NCI-H69 (cell line): ENCODE results near the gene SLC44A1.

Source experiments
- DNase-seq: peaks from one replicate; lab custom pipeline; 2025; lab: John Stamatoyannopoulos, UW

The SLC44A1 gene

DNA sequence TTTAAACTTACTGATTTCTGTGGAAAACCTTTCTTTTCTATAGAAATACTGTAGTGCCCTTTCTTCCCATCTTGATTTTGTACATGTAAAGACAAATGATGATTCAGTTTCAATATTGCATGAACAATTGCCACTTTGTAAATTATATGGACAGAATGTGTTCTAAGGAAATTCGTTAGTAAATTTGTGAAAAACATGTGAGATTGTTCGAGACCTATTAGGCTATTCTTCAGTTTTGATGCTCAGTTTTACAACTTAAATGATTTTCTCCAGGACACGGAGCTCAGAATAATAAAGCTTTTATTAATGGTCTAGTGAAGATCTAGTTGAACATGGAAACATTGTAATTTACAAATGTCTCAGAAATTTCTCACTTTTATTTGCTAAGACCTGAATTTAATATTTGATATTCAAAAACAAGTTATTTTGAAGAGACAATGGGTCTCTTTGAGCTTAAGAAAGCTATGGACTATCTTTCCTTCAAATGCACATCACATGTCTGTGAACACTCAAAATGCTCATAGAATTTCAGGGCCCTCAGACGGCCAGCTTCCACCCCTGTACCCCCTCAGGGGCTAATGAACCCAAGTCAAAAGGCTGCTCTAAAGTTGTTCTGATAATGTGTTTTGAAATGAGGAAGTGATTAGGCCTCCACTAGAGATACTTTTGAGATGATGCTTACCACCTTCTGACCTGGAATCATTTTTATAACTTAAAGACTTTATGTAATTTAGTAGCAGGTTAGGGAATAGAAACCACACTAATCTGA lies 149.3 kb downstream of the SLC44A1 start:
- DNase-seq, result no peak

DNA sequence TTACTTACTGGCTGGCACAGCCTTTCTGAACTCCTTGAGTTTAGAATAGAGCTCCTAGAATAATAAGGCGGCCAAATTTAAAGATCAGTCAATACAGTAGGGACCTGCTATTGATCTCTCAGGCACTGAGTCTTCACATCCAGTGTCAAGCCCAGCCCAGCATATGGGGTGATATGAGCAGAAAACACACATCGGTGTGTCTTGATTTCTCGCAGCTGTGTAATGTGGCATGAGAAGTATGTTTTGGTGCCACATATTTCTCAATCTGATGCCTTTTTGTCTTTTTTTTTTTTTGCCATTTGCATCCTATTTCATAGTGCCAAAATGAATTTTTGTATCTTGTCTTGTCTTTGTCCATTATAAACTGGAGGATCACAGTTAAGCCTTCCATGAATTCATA lies 152.0 kb downstream of the SLC44A1 start:
- DNase-seq, result no peak

DNA sequence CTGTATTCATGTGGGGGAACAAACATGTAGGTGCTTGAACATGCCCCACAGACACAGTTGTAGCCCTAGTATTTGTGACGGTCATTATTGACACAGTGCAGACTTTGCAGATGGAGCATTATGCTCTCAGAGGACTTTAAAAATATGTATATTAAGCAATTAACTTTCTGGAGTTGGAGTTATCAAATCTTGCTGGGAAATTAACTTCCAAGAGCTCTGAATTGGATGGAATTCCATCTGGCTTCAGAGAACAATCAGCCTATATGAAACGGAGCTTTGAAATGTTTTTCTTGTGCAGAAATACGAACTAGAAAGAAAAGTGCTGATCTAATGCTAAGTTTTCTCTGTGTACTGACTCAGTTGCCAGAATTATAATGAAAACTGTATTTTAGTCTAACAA lies 152.4 kb downstream of the SLC44A1 start:
- no peak for DNase-seq

DNA sequence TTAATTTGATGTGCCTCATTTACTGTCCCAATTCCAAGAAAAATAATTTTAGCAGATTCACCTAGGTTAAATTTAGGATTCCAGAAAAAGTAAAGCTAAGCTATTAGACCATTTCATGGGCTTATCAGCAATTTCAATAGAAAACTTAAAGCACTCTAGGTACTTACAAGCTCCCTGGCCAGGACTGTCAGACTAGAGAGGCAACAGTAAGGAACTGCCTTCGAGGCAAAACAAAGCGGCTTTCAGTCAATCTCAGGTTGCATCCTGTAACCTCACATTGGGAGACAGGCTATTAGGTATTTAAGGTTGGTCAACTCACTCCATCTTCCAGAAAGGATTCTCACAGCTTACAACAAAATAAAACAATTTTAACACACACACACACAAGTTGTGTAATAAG lies 154.7 kb downstream of the SLC44A1 start:
- peak; percentile 7 for DNase-seq

DNA sequence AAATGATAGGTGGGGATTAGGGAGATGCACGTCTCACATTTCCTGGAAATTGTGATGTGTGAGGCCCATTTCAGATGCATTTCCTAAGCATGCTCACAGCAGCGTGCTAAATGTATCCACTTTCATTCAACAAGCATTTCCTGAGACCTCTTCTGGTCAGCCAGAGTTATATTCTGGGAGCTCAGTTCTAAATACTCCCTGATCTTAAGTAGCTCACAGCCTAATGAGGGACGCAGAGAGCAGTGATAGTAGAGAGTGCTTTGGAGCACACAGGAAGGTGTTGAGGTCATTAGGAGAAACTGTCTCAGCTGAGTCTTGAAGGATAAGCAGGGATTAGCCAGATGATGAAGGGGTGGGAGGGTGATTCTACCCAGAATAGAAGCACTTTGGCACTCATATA lies 157.2 kb downstream of the SLC44A1 start:
- peak; percentile 35 for DNase-seq

DNA sequence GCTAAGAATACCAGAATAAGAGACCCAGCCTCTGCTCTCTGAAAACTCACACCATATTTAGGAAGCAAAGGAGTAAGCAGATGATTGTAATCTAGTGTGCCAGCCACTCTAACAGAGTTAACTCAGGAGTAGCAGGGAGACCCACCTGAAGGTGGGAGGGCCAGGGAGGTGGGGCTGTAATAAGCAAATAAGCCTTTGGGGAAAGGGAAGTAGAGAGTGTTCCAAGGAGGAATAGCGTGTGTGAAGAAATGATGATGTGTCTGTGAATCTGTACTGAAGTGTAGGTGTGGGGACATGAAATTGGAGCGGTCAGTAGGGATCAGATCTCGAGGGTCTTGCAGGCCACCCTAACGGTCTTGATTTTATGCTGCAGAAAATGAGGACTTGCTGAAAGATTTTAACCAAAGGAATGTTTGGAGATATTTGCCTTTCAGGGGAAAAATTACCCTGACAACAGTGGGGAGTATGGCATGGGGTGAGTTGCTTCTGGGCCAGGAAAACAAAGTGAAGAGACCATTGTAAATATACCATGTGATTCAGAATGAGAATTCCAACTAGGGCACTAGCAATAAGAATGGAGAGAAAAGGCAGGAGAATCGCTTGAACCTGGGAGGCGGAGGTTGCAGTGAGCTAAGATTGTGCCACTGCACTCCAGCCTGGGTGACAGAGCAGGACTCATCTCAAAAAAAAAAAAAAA lies 159.2 kb downstream of the SLC44A1 start:
- no peak for DNase-seq

DNA sequence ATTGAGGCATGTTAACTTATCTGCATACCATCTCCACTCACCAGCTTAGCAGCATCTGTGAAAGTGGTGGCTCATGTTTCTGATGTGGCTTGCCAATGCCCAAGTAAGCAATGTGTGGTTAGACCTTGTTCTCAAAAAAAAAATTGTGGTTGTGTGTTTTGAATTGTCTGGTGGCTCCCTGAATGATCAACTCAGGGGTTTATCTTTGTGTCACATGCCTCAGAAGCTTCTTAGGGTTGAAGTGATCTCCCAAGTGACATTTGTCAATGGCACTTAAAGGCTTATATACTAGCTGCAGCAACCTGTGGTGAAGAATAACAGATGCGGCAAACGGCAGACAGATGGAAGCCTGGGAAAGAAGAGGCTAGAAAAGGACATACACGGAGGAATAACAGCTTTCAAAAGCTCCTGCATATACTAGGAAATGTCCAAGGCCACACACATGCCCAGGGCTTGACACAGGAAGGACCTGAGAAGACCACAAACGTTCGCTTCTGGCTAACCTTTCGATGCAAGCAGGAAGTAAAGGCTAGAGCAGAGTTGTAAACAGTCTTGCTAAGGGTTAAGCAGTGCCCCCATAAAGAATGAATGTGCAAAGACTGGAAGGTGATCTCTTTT lies 161.2 kb downstream of the SLC44A1 start:
- DNase-seq, result peak; percentile 16

DNA sequence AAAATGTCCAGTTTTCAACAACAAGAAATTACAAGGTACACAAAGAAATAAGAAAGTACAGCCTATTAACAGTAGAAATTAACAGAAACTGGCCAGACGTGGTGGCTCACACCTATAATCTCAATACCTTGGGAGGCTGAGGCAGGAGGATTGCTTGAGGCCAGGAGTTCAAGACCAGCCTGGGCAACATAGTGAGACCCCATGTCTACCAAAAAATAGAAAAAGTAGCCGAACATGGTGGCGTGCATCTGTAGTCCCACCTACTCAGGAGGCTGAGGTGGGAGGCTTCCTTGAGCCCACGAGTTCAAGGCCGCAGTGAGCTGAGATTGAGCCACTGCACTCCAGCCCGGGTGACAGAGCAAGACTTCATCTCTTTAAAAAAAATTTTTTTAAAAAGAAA lies 161.9 kb downstream of the SLC44A1 start:
- no peak for DNase-seq

DNA sequence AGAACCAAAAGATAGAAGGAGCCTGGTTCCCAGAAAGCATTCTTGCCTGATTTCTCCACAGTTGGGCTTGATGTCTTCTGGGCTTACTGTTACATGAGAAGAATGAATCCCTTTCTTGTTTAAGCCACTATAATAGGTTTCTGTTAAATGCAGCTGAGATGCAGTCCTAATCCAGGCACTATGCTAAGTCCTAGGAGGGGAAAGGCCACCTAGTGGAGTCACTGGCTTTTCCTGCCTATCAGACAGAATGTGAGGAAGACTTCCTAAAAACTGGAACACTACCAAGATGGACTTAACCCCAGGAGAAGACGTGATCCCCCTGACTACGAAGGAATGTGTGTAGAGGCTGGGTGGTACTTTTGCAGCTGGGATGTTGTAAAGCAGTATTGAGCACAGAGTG lies 169.1 kb downstream of the SLC44A1 start:
- peak; percentile 66 for DNase-seq

DNA sequence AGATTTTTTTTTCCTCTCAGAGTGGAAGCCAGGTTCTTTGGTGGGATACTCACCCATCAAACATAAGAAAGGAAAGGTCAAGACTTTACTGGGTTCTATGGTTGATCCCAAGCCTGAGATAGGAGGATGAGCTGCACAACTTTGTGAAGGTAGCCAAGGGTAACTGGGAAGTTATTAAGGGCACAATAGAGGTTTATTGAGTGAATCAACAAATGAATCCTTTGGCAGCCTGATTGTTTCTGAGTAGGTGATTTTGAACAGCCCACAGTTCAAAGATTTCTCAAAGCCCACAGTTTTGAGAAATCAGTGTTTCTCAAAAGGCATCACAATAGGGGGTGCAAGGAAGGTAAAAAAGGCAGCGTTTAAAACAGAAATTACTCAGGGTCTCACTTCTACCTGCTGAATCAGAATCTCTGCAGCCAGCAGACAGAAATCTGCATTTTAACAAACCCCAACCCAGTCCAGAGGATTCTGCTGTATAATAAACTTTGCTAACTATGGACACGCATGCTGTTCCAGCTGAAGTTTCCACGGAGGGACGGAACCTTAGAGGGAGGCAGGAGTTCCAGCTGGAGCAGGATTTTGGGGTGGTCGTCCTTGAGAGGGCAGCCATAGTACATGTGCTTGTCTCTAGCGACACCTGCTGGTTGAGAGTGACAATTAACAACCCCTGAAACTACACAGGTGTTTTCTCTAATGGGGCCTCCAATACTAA lies 170.7 kb downstream of the SLC44A1 start:
- peak; percentile 76 for DNase-seq

DNA sequence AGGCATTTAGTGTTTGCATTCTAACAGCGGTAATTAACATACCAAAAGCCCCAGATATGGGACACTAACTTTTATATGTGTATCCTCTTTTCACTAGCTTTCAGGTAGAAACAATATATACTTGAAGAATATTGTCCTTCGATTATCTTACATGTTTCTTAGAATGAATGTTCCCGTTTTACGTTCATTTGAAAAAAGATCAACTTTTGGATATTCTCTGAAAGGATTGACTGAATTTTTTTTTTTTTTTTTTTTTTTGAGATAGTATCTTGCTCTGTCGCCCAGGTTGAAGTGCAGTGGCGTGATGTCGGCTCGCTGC lies 171.2 kb downstream of the SLC44A1 start:
- no peak for DNase-seq

DNA sequence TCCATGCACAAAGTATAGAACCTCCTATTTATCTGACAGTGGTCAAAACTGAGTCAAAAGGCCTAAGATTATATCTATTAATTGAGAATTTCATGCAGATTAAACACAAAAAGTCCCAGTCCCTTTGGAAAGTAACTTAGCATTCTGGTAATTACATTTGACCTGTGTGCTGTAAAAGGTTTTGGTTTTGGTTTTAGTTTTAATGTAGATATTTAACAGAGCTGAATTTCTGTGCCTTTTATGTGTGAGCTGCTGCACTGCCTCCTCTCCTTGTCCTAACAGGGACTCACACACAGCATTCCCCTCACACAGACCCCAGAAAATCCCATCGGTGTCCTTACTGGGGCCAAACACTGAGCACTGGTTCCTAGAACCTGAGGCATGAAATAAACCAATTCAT lies 172.4 kb downstream of the SLC44A1 start:
- DNase-seq, result no peak

DNA sequence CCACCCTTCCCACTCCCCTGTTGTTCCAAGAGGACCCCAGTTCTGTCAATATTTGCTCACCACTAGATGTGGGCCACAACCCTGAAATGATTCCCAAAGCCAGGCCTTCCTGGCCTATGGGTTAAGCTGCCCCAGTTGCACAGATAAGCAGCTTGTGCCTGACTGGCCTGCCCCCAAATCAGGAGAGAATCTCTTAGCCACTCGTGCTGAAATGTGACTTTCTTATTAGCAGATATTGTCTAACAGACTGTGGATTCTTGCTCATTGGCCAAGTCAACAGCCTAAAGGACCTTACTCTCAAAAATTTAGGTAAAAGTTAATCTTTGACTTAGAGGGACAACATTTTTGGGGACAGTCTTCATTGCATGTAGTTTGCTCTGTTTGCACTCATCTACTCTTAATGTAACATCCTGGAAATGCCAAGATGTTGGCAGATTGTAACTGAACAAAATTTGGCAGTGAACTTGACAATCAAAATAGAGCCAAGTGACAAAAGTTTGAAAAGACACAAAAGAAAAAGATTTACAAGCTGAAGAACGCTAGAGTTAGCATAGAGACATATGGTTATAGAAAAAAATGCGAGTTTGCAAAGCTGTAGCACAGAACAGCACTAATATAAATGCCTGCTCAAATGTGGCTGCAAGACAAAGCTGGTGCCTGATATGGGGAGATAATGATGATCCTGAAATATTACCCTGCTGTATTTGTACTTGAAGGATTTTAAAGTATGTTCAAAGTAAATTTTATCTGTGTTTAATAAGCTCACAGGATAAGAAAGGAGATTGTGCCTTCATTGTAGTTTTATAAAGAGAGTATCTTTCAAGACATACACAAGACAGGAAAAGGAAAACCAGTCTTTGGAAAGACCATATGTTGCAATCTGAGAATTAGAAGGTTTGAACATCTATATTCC lies 174.4 kb downstream of the SLC44A1 start:
- peak; percentile 41 for DNase-seq

DNA sequence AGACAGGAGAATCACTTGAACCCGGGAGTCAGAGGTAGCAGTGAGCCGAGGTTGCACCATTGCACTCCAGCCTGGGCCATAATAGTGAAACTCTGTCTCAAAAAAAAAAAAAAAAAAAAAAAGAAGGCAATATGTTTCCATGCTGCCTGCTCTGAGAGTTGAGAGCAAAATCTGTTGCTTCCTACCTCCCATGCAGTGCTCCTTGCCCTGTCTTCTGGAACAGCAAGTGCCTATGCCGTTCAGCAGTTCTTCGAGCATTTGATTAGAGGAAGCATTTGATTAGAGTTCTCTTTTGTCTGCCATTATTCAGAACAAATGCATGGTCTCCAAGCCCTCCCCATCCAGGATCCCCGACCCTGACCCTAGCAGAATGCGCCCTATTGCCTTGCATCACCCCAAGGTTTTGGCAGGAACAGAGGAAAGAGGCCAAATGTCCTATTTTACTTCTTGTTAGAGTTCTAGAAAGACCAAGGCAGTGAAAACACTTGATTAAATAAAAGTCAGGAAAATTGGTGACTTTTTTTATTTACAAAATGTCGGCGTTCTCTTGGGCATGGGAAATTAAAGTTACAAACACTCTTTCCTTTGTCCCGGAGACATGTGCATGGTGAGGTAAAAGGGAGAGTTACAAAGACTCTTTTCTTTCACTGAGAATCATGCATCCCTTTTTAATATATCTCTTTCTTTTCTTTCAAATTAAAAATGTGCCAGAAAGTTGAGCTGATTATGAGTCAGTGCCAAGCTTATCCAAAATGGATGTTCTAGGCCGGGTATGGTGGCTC lies 175.6 kb downstream of the SLC44A1 start:
- no peak for DNase-seq

DNA sequence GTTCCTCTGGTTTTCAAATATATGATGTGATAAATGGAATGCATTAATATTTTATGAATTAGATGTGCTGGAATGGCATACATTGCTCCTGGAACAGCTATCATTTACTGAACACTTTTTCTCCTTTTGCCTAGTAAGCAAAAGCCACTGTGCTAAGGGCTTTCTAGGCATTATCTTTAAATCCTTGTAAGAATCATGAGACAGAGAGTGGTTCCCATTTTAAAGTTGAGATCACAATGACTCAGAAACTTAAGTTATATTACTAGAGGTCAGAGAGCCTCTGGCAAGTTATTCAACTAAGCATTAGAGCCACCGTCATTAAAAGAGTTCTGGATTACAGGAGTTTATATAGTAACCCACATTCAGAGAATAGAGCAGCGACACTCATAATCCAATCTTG lies 176.7 kb downstream of the SLC44A1 start:
- DNase-seq, result no peak

DNA sequence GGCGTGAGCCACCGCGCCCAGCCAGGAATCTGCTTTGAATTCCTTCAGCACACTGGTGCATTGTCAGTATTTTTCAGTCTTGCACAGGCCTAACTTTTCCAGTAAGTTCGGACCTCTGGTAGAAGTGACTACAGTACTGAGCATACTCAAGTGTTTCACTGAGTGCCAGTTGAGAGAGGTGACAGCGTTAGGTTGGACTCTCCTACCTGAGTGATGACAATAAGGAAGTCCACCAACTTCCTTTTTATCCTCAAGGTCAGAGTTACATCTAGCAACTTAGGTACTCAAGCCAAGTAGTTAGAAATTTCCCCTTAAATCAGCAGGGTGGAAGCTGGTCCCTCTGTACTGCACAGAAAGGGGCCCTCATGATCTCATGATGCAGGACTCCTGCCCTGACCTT lies 177.4 kb downstream of the SLC44A1 start:
- no peak for DNase-seq

DNA sequence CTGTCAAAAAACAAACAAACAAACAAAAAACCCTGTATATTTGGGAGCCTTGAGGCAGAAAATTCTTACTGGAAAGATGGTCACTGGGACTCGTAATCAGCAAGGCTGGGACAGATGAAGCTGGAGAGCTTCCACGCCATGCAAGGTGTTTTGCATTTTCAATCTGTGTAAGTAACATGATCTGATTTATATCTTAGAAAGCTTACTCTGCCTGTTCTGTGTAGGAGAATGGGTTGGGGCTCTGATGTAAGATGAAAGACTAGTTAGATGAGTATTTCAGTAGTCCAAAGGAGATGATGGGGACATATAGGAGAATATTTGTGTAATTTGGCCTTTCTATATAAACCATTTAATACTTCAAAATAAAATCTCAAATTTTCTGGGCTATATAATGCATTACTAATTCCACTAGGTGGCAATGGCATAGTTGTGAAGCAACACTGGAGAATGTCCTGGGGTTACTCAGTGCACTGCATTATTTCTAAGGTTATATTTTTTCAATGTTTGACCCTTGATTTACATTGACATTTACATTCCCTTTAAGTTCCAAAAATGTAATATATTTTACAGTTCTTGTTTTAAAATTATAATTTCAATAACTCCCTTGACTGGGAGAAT lies 181.5 kb downstream of the SLC44A1 start:
- peak; percentile 66 for DNase-seq

DNA sequence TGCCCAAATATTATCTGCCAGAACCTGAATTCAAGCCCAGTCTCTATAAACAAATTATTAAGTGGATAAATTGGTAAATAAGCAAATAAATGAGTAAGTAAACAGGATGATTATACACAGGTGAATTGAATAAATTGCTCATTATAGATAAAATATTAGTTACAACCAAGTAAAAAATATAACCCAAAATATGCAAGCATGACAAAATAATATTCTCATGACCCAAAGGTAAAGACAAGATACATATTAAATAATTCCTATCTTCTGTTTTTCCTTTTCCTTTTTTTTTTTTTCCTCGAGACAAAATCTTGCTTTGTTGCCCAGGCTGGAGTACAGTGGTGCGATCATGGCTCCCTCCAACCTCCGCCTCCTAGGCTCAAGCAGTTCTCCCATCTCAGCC lies 182.2 kb downstream of the SLC44A1 start:
- no peak for DNase-seq

DNA sequence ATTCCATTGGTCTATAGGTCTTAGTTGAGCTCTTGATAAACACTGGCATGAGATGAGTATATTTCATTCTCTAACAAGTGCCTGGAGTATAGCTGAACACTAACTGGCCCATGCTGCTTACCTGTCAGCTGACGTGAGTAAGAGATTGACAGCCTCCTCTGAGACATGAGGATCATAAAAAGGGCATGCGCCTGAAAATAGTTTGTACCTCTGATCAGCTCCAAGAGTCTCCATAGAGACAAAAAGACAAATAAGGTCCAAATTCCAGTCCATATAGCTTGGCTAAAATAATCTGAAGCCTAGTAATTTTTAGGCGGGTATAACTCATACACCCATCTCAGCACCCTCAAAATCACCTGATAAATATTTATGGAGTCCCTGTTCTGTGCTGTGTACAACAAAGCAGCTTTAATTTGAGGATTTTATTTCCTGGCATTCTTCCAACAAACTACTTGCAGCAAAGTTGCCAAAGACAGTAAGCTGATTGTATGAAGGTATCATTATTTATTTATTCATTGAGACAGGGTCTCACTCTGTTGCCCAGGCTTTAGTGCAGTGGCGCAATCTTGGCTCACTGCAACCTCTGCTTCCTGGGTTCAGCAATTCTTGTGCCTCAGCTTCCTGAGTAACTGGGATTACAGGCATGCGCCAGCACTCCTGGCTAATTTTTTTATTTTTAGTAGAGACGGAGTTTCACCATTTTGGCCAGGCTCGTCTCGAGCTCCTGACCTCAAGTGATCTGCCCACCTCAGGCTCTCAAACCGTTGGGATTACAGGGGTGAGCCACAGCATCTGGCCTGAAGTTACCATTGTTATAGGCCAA lies 187.2 kb downstream of the SLC44A1 start:
- DNase-seq, result no peak
